Measurements from ENCODE around the gene TNS4. TPM values are rescaled to one million over a fixed set of nuclear protein-coding genes. Genes with fewer than 3 reads are reported as not detected.

TNS4 gene
- polyA plus RNA-seq, 5 donors = 0.05 to 0.28 (median 0.20) TPM

DNA sequence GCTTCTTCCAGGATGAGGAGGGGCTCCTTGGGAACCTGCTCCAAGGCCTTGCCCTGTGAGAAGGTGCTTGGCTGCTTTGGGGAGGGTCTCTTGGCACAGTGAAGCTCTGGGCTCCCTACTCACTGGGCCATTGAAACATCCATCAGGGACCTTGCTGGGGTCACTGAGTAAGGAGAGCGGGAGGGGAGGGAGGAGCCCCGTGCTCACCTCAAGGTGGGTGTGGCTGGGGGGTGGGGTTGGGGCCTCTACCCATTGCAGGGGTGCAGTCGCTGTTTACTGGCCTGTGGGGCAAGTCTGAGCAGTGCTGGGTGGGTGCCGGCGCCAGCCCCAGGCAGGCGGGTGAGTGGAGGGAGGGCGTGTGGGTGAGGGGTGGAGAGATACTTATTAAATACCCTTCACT lies 9.9 kb downstream of the TNS4 start:
- no peak for DNase-seq

DNA sequence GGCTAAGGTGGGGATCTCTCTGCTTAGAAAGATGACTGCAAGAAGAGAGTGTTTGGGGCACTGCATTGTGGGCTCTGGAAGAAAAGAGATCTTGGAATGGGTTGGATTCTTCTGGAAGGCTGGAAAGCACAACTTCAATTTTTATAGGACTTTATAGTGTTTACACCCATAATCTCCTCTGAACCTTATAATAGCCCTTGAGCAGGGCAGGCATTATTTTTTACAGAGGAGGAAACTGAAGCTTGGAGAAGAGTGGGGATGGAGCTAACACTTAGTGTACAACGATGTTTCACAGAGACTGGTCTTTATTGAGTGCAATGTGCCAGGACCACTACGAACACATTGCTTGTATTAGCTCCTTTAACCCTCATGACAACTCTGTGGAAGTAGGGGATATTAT lies 10.4 kb downstream of the TNS4 start:
- no peak for DNase-seq

DNA sequence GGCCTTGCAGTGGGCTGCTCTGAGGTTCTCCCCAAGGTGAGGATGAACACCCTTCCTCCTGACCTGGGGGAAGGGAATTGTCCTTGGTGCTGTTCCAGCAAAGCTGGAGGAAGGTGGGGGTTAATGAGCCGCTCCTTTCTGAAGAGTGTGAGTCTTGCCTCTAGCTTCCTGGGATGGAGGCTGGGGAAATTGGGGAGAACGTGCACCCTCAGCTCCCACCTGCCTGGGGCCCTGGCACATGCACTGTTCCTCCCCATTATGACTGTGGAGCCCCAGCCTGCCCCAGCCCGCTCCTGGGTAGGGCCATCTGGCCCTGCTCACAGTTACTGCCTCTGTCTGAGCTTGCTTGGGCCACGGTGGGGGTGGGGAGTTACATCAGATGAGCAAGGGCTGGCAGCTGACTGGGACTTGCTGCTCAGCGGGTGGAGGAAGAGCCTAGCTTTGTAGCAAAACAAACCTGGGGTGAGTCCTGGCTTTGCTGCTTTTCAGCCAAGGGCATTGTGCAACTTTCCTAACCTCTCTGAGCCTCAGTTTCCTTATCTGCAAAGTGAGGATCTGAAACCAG lies 11.1 kb downstream of the TNS4 start:
- DNase-seq = no peak

DNA sequence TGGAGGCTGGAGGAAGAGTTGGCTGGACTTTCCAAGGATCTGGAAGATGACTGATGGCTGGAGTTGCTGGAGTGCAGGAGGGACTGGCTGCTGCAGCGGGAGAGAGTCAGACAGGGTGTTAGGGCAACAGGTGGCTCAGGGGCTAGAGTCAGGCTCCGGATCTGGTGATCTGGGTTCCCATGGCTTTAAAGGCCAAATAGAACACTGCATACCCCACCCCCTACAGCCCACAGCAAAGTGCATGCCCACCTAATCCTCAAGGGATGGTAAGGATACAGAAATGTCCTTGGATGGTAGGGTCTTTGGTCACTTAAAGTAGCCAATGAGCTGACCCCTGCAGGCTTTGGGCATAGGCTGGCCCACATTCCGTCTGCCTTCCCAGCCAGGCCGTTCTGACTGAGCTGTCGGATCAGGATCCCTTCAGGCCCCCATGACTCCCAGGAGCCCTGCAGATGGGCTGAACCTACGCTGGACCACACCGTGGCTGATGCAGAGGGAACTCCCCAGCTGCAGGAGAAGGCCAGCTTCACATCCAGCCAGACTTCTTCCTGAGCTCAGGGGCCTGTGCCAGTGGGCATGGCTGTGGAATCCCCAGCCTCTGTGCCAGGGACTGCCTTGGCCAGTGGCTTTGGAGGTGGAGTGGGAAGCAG lies 13.9 kb downstream of the TNS4 start:
- DNase-seq = no peak

DNA sequence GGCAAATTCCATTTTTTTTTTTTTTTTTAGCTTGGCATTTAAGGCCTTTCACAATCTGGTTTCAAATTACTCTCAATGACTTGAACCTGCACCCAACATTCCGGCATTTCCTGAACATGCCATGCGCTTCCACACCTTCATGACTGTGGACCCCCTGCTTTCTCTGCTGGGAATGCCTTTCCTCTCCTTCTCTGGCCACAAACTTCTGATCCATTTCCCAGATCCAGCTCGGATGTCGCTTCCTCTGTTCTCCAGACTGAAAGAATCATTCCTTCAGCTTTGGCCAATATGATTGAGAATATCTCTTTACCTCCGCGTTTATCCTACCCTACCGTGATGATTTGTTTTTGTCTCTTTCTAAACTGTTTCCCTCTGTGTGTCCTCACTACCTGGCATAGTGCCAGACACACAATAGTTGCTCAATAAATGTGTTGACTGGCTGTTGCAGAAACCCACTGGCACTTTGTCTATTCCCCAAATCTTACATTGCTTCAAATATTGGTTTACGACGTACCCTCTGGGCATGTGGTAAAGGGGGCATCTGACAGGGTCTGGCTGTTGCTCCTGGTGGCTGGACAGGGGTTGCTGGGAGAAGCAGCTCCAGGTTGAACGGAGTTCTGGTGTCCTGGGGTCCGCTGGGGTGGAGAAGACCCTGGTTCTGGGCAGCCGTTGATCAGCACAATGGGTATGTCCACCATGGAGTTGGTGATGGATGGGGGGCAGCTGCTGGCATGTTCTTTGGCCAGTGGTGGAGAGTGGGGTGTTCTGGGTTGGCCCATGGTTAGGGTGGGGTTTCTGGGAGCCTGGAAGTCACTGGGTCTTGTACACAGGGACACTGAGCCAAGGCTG lies 14.7 kb downstream of the TNS4 start:
- no peak for DNase-seq

DNA sequence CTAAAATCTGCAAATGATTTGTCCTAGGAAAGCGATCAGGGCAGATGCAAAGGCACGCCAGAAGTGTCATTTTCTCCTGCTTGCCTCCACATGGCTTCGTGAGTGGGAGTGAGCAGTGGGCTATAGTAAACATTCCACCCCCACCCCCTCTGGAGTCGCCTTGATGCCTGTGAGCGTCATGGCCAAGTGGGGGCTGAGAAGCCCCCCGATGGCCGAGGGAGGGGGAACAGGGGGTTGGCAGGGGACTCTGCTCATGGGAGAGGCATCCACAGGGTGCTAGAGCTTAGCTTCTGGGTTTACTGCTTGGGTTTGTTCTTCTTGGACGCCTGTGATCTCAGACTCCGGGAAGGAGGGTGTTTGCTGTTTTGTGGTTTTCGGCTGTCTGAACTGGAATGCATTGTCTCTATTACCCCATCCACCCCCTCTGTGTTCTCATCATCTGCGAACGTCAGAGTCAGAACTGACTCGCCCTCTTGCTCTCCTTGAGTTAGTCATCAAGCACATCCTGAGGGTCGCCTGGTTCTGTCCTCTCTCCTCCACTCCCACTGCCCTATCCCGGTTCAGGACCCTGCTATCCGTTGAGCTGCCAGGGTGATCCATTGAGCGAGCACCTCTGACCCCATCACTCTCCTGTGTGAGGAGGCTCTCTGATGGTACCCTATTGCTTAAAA lies 15.4 kb downstream of the TNS4 start:
- no peak for DNase-seq

DNA sequence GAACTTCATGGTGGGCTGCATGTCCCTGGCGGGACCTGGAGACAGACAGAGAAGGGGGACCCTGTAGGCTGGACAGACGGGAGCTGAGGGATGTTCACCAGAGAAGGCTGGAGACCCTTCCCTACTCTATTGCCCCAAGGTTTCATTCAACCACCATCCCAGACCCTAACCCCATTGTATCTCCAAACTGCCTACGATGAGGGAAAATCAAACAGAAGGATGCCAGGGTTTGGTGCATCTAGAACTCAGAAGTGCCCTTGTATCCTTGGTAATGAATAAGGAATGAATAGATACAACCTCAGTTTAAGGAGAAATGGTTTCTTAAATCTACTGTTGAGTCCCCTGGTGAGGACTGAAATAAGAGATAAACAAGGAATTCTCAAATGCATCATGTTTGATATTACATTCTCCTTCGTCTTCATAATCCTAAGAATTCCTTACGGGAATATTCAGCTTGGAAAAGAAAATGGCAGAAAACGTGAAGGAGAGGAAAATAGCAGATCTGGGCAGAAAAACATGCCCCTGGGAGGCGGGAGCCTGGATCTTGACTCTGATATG lies 16.4 kb downstream of the TNS4 start:
- no peak for DNase-seq

DNA sequence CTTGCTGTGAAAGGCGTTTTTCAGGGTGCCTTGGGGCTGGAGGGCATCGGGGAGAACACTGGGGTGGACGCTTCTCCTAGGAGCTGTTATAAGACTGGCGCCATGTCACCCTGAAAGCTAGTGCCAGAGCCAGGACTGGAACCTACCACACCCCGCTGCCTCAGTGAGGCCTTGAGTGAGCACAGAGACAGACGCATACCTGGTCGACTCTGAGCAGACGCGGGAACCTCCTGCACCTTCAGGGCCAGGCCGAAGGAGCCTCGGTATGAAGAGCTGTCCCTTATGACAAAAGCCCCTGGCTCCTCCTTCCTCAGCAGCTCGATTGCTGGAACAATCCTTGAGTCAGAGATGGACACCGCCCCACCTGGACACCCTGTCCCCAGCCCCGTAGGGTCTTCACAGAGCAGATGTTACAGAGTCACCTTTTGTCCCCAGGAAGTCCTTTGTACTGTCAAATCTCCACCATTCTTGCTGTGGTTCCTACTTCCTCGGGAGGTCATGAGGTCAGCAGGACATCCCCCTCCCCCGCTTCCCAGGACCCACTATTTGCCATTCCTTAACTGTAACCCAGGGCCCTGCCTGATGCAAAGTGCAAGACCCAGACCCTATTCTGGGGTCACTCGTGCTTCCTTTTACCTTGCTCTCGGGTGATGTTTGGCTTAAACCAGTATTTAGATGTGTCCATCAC lies 17.0 kb downstream of the TNS4 start:
- DNase-seq = no peak

DNA sequence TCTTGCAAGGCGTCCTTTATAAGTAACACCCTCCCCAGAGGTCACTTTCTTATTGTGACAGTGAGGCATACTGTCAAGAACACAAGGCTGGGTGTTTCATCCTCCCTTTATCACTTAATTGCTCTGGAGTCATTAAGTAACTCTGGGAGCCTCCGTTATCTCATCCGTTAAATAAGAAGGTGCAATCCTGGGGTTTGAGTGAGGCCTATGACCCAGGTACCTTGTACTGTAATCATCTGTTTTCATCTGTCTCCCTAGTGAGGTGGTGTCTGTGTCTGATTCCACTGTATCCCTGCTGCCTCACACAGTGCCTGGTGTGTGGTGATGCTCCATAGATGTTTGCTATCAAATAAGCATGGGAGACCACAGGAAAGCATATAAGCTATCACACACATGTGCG lies 17.7 kb downstream of the TNS4 start:
- no peak for DNase-seq

DNA sequence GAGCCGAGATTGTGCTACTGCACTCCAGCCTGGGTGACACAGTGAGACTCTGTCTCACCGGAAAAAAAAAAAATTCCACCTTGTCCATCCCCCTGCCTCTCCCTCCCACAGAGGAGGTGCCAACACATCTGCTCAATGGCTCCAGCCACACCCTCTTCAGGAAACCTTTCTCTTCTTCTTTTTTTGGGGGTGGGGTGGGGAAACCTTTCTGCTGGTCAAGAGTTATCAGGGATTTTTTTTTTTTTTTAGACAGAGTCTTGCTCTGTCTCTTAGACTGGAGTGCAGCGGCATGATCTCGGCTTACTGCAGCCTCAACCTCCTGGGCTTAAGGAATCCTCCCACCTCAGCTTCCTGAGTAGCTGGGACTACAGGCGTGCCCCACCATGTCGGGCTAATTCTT lies 18.7 kb downstream of the TNS4 start:
- DNase-seq = no peak

DNA sequence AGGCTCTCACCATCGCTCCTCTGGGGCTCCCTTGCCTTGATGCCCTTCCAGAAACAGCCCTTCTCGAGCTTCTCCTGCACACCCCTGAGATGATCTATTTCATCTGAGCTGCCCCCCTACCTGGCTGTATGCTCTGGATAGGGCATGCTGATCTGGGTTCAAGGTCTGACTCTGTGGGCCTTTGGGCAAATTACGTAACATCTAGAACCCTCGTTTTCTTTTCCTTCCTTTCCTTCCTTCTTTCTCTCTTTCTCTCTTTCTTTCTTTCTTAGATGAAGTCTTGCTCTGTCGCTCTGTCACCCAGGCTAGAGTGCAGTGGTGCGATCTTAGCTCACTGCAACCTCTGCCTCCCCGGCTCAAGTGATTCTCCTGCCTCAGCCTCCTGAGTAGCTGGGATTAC lies 20.3 kb downstream of the TNS4 start:
- DNase-seq = no peak

DNA sequence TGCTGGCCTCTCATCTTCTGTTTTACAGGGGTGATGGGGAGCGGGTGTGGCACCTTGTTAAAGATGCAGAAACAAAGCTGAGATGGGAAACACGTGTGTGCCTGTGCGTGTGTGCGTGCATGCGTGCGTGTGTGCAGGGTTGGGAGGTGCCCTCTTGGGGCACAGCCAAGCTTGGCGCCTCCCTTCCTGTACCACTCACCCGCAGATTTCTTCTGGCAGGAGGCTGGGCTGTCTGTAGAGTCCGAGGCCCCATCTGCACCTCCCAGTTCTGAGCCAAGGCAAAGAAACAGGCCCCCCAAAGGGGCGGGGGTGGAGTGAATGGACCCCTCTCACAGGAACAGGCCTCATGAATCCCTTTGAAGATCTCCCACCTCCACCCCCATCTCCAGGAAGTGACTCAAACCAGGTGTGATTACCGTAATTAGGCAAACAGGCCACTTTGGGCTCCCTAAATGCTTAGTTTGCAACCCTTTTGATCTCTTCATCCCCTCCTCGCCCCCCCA lies 20.9 kb downstream of the TNS4 start:
- no peak for DNase-seq

DNA sequence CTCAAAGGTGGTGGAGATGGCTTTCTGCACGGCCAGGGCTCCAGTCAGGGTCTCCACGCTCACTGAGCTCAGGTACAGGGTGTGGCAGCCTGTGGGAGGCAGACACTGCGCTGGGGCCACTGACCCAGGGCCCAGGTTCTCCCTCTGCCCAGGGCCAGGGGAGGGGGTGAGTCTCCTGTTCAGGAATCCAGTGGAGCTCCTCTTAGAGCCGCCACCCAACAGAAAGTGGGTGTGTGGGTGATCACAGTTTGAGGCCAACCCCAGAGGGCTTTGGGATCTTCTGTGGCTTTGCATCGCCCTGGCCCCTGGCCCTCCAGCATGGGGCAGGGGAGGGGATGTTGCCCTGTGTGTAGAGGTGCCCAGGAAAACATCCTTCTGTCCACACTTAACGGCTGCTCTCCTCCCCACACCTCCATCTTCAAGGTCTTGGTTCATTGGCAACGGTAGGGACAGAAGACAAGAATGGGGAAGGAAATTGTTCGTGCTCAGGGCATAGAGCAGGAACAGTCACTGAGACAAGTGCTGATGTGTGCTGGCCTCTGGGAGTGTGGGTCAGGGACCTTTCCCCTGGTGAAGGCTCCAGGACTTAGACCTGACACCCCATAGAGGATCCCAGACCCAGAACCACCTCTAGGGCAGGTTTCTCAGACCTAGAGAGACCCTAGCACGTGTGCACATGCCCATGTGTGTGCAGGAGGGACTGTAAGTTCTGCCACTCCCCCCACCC lies 21.5 kb downstream of the TNS4 start:
- DNase-seq = no peak

DNA sequence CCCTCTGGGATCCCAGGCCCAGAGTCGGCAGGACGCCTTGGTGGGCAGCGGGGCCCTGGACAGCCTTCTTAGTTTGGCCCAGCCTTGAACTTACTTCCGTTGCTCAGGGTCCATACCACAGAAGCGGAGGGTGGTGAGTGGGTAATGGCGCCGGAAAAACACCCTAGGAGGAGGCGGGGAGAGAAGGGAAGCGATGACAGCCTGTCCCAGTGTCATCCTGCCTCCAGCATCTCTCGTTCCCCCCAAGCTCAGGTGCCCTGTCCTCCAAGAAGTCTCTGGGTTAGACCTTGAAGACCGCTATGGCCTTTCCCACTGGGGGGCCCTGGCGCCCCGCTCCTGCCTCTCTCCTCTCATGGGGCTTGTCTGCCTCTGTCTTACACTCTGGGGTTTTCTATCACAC lies 22.9 kb downstream of the TNS4 start:
- no peak for DNase-seq

DNA sequence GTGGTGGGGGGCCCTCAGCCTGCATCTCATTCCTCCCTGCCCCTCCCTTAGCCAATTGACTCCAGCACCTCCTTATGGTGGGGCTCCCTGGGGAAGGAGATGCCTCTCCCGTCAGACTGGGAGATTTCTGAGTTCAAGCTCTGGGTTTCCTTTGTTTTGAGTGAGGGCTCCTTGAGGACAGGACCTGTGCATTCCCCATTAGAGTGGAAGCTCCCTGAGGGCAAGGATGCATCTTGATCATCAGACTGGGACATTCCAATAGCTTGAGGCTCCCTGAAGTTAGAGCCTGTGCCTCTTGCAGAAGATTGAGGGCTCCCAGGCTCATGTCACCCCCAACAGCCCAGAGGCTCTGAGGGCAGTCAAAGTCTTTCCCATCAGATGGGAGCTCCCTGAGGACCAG lies 23.6 kb downstream of the TNS4 start:
- DNase-seq = no peak

DNA sequence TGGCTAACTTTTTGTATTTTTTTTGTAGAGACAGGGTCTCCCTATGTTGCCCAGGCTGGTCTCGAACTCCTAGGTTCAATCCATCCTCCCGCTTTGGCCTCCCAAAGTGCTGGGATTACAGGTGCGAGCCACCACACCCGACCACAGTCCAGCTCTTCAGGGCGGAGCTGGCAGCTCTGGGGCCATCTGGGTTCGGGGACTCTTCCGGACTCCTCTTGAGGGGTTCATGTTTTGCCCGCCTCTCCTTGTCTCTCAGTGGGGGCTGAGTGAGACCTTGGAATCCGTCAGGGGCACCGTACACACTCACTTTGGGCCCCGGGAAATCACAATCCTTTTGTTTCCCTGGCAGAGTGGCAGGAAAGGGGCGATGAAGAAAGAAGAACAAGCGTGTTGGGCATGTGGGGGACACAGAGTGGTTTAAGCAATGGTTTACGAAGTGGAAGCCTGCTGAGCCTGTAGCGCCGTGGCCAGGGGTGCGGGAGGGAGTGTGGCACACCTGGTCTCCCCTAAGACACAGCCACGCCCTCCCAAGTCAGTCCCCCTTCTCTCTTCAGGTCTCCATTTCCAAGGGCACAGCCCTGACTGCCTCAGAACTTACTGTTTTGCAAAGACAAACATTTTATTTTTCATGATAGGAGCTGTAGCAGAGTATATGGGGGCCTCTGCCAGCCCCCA lies 26.1 kb downstream of the TNS4 start:
- DNase-seq = no peak

DNA sequence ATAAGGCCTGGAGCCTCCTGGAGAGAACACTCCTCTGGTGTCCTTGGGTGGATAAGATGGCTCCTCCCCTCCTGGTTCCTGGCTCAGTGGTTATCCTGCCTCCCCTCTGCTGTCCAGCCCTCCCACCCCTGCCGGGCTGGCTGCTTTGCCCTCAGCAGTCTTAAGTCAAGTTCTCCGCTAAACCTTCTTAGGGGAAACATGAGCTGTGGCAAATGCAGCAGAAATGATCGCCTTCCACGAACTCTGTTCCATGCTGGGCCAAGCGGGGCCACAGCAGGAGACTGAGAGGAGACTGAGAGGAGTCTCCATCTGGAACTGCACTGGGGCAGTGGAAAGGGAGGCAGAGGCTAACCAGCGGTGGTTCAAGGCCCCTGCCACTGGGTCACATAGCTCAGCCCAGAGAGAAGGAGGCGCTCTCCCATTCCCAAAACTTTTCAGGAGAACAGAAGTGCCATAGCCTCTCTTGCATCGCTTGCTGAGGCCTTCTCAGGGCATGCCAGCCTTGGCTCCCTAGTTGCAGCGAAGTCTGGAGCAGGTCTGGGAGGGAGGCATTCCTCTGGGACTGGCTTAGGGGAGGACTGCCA lies 26.9 kb downstream of the TNS4 start:
- no peak for DNase-seq

DNA sequence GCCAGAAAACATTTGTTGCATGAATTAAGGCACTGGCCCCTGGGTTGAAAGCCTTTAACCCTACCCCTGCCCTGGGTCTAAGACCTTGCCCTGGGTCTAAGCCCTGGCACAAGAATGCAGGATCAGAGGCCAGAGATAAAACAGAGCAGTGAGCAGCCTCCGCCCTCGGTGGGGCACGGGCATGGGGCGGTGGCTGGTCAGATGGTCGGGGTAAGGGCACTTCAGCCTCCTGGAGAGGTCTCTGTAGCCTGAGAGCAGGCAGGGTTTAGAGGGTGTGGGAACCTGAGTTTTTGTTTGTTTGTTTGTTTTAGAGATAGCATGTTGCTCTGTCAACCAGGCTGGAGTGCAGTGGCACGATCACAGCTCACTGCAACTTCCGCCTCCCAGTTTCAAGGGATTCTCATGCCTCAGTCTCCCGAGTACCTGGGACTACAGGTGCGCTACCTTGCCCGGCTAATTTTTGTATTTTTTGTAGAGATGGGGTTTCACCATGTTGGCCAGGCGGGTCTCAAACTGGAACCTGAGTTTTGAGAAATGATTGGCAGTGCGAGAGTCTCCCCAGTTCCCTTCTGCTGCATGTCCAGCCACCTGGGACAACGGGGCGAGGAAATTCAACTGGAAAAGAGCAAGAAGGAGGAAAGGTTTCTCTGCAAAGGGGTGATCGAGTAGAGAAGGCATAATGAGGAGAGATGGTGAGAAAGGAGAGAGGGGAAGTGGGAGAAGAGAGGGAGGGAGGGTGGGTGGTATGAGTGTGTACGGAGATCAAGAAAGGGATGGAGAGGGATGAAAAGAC lies 27.7 kb downstream of the TNS4 start:
- no peak for DNase-seq
